ENCODE results near the gene IQGAP2.

IQGAP2 gene

GRCh38 chr5:76386360-76386759 lies 16.7 kb upstream of the IQGAP2 start:
- DNase-seq, result no peak

- no peak for DNase-seq
Measured at GRCh38 chr5:76388236-76388635, 14.8 kb upstream of the IQGAP2 start.

GRCh38 chr5:76388791-76389512 lies 14.1 kb upstream of the IQGAP2 start:
- DNase-seq, result no peak

- DNase-seq, result no peak
Measured at GRCh38 chr5:76389513-76390154, 13.5 kb upstream of the IQGAP2 start.

GRCh38 chr5:76391014-76391413 lies 12.1 kb upstream of the IQGAP2 start:
- DNase-seq, result no peak

GRCh38 chr5:76393035-76393680 lies 9.9 kb upstream of the IQGAP2 start:
- no peak for DNase-seq

GRCh38 chr5:76397200-76397599 lies 5.9 kb upstream of the IQGAP2 start:
- DNase-seq, result no peak

- no peak for DNase-seq
Measured at GRCh38 chr5:76399268-76399667, 3.8 kb upstream of the IQGAP2 start.

GRCh38 chr5:76400466-76400865 lies 2.6 kb upstream of the IQGAP2 start:
- no peak for DNase-seq

GRCh38 chr5:76401801-76402250 lies 1.3 kb upstream of the IQGAP2 start:
- DNase-seq, result no peak

- no peak for DNase-seq
Measured at GRCh38 chr5:76402251-76402885, 717 bp upstream of the IQGAP2 start.

GRCh38 chr5:76403766-76404222 lies 709 bp downstream of the IQGAP2 start:
- DNase-seq, result no peak

- DNase-seq, result no peak
Measured at GRCh38 chr5:76404223-76405211, 1.4 kb downstream of the IQGAP2 start.

GRCh38 chr5:76406014-76406413 lies 2.9 kb downstream of the IQGAP2 start:
- DNase-seq, result no peak

- DNase-seq, result no peak
Measured at GRCh38 chr5:76406673-76407072, 3.6 kb downstream of the IQGAP2 start.

GRCh38 chr5:76408104-76408654 lies 5.1 kb downstream of the IQGAP2 start:
- DNase-seq, result no peak

GRCh38 chr5:76412511-76412910 lies 9.4 kb downstream of the IQGAP2 start:
- no peak for DNase-seq

- DNase-seq, result no peak
Measured at GRCh38 chr5:76413746-76414145, 10.7 kb downstream of the IQGAP2 start.

- DNase-seq, result no peak
Measured at GRCh38 chr5:76414788-76415187, 11.7 kb downstream of the IQGAP2 start.

GRCh38 chr5:76415855-76416254 lies 12.8 kb downstream of the IQGAP2 start:
- DNase-seq, result no peak

- no peak for DNase-seq
Measured at GRCh38 chr5:76419597-76420298, 16.7 kb downstream of the IQGAP2 start.
